Activated naive CD8-positive, alpha-beta T cell treated with anti-CD3 and anti-CD28 coated beads, Interleukin-2, amount 10 ng/mL, durations not matched to agents 7 days and 5 days (primary cell): ENCODE results near the gene HECW1. TPM values are rescaled to one million over a fixed set of nuclear protein-coding genes. Genes with fewer than 3 reads are reported as not detected.

Experiments
- ATAC-seq: fragments of 150-1000 bp; cut with Tn5 transposase; one replicate; pipeline ENCODE4 v1.10.0; 2021; ENCODE audit warnings: low read depth, moderate library complexity
- POLR2A ChIA-PET: fragments of 350-600 bp; sonication (Branson Sonifier 250); formaldehyde crosslinking; loops from one replicate; lab custom pipeline; 2021; ENCODE audit warnings: antibody characterized with exemption; lab: Charles Lee
- DNase-seq: peaks from one replicate; pipeline ENCODE4 v3.0.0; 2021
- H3K27ac Mint-ChIP-seq: one replicate; pipeline ENCODE4 v1.8.0; 2022; ENCODE audit warnings: mild to moderate bottlenecking, mixed read lengths
- H3K27me3 Mint-ChIP-seq: one replicate; pipeline ENCODE4 v1.8.0; 2022; ENCODE audit warnings: mild to moderate bottlenecking, moderate library complexity, mixed read lengths
- H3K36me3 Mint-ChIP-seq: one replicate; pipeline ENCODE4 v1.8.0; 2021; ENCODE audit warnings: mild to moderate bottlenecking, mixed read lengths
- H3K4me1 Mint-ChIP-seq: one replicate; pipeline ENCODE4 v1.8.0; 2021; ENCODE audit warnings: mixed read lengths
- H3K4me3 Mint-ChIP-seq: one replicate; pipeline ENCODE4 v1.8.0; 2022; ENCODE audit warnings: mild to moderate bottlenecking, moderate library complexity, mixed read lengths
- H3K9me3 Mint-ChIP-seq: one replicate; pipeline ENCODE4 v1.8.0; 2021; ENCODE audit warnings: mixed read lengths
- total RNA-seq, 2 experiments: library from RNA; stranded (reverse); gene quantifications; one replicate each; pipeline ENCODE4 v1.2.3, GENCODE V29; 2021

Gene HECW1
- total RNA-seq, 2 experiments from 2014 or later = not detected

- H3K27ac Mint-ChIP-seq = no peak overlapping the region
- ATAC-seq = no peak
- H3K9me3 Mint-ChIP-seq = no peaks in the 10 kb centered on the region
- no peaks in the 10 kb centered on the region for H3K36me3 Mint-ChIP-seq
- peaks cover 6% of the 10 kb centered on the region for H3K27me3 Mint-ChIP-seq
- H3K4me3 Mint-ChIP-seq = no peak overlapping the region
- POLR2A ChIA-PET = no interaction called here
- H3K4me1 Mint-ChIP-seq = no peaks in the 10 kb centered on the region
- no peak for DNase-seq
Observed at GRCh38 chr7:43247757-43248156, 135.3 kb downstream of the HECW1 start.

DNA sequence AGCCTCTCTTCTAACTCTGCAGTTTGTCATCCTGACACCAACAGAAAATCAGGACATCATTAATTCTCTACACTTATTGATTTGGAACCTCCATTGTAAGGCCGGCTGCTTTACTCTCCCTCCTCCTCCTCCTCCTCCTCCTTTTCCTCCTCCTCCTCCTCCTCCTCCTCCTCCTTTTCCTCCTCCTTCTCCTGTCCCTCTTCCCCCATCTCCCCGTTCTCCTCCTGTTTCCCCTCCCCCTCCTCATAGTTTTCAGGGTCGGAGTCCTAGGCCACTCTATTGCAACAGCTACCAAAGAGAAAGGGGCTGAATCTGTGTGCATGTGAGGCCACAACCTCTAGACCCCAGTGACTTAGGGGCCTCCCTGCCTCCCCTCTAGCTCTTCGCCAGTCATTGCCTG lies 136.1 kb downstream of the HECW1 start:
- Mint-ChIP-seq H3K27me3 (peaks cover 9% of the 10 kb centered on the region), H3K4me3 (no peak overlapping the region), H3K4me1 (no peaks in the 10 kb centered on the region), H3K27ac (no peak overlapping the region), H3K36me3 (no peaks in the 10 kb centered on the region), H3K9me3 (no peaks in the 10 kb centered on the region)
- POLR2A ChIA-PET = no interaction called here
- DNase-seq = no peak
- no peak for ATAC-seq

DNA sequence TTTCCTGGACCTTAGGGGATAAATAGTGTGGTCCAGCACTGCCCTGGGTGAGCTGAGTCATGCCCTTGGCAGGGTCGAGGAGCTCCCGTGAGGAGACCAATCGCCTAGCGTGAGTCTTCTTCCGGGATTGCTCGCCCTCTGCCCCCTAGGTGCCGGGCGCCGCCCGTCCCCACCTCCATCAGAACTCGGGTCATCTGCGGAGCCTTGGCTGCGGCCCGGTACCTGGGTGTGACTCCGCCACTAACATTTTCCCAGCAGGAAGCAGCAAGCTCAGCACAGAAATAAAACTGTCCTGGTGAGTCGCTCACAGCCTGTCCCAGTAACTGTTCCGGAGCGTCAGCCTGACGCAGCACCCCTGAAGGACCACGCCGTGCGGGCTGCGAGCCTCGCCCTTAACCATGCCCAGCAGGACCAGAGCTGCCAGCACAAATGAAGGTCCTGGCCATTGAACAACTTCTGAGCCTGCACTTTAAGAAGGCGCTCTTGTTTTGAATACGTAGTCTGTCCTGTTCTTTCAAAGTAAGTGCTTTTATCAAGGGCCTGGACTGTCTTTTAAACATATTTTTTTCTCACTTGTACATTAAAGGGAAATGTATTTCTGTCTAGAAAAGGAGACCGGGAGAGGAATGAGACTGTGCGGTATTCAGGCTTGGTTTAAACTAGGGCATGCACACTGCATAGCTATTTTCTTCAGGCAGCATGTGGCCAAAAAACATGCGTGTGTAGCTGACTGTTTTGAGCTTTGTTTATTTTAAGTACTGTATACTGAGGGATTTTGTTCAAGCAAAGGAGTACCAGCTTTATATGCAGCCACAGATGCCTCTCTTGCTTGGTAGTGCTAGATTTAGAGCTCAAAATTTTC lies 136.7 kb downstream of the HECW1 start:
- Mint-ChIP-seq H3K4me1 (no peaks in the 10 kb centered on the region), H3K36me3 (no peaks in the 10 kb centered on the region), H3K4me3 (no peak overlapping the region), H3K9me3 (no peaks in the 10 kb centered on the region), H3K27ac (no peak overlapping the region), H3K27me3 (peaks cover 10% of the 10 kb centered on the region)
- no peak for DNase-seq
- POLR2A ChIA-PET = no interaction called here
- ATAC-seq = no peak

DNA sequence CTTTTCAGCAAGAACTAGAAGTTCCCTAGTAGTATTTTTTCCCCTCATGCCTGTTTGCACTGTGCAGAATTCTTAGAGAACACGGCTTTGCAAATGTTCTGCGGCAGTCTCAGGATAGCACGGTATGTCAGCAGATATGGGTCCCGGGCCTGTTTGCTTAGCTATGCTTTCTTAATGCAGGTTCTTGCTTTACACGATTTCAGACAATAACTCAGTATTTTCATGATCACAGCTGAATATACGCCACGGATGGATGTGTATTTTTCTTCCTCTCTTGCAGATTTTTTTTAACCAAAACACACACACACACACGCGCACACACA lies 137.3 kb downstream of the HECW1 start:
- Mint-ChIP-seq H3K36me3 (no peaks in the 10 kb centered on the region), H3K4me1 (no peaks in the 10 kb centered on the region), H3K9me3 (no peaks in the 10 kb centered on the region), H3K27ac (no peak overlapping the region), H3K4me3 (no peak overlapping the region), H3K27me3 (peaks cover 11% of the 10 kb centered on the region)
- no peak for ATAC-seq
- no peak for DNase-seq
- POLR2A ChIA-PET = no interaction called here

- POLR2A ChIA-PET = no interaction called here
Observed at GRCh38 chr7:43260980-43261878, 148.8 kb downstream of the HECW1 start.

DNA sequence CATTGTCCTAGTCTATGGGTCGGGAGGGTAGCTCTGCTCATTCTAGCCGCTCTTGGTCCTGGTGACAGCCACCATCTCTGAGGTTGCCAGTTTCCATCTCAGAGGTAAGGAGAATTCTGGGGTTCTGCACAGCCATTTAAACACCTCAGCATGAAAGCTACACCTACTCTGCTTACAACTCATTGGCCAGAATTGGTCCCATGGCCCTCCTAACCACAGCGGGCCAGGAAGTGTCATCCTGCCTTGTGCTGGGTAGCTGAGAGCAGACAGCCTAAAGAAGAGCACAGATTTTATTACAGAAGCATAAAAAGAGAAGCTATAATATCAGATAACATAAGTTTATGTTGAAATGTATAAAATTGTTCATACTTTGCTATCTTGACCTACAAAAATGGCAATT lies 152.7 kb downstream of the HECW1 start:
- no peaks in the 10 kb centered on the region for H3K36me3 Mint-ChIP-seq

More at GRCh38 chr7:43260980-43261878, 148.8 kb downstream of the HECW1 start:
- Mint-ChIP-seq H3K36me3 (no peaks in the 10 kb centered on the region), H3K27ac (no peak overlapping the region), H3K4me1 (no peaks in the 10 kb centered on the region), H3K4me3 (no peak overlapping the region), H3K9me3 (no peaks in the 10 kb centered on the region), H3K27me3 (peaks cover 17% of the 10 kb centered on the region)
- peak; percentile 58 for ATAC-seq
- DNase-seq = peak; percentile 55

DNA sequence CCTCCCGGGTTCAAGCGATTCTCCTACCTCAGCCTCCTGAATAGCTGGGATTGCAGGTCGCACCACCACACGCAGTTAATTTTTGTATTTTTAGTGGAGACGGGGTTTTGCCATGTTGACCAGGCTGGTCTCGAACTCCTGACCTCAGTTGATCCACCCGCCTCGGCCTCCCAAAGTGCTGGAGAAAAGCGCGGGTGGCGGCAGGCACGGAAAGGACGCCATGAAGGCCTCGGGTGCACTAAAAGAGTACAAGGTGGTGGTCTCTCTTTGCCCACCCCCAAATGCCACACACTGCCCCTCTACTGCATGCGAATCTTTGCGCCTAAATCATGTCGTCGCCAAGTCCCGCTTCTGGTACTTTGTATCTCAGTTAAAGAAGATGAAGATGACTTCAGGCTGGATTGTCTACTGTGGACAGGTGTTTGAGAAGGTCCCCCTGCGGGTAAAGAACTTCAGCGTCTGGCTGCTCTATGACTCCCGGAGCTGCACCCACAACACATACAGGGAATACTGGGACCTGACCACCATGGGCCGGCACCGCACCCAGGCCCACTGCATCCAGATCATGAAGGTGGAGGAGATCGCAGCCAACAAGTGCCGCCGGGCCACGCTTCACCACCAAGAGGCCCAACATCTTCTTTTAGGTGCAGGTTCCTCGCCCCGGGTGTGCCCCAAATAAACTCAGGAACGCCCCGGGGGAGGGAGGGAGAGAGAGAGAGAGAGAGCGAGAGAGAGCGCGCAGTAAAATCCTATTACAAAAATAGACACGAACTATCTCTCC lies 161.7 kb downstream of the HECW1 start:
- DNase-seq (no peak), ATAC-seq (no peak)
- H3K4me1 Mint-ChIP-seq = peaks cover 2% of the 10 kb centered on the region
- POLR2A ChIA-PET = no interaction called here
- H3K27me3 Mint-ChIP-seq = peaks cover 22% of the 10 kb centered on the region
- no peak overlapping the region for H3K27ac Mint-ChIP-seq
- no peak overlapping the region for H3K4me3 Mint-ChIP-seq
- peaks cover 4% of the 10 kb centered on the region for H3K9me3 Mint-ChIP-seq
- no peaks in the 10 kb centered on the region for H3K36me3 Mint-ChIP-seq

More for the DNA sequence above, 152.7 kb downstream of the HECW1 start:
- Mint-ChIP-seq H3K4me3 (no peak overlapping the region), H3K27me3 (peaks cover 23% of the 10 kb centered on the region), H3K27ac (no peak overlapping the region), H3K4me1 (peaks cover 2% of the 10 kb centered on the region), H3K9me3 (no peaks in the 10 kb centered on the region)
- POLR2A ChIA-PET = no interaction called here
- no peak for DNase-seq
- ATAC-seq = no peak

DNA sequence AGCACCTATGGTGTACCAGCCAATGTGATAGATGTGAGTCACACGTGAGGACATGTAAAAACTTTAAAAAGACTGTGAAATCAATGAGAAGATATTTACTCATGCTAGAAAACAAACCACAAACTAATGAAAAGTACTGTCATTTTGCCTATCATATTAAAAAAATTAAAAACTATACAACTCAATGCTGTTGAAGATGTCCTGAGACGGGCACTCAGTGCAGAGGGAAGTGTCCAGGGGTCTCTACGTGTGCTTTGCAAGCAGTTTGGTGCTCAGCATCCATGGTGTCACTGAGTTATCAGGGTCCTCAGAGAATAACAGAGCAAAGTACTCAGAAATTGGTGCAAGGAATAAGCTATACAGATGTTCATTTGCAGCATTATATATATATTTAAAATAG lies 162.3 kb downstream of the HECW1 start:
- Mint-ChIP-seq H3K27me3 (peaks cover 18% of the 10 kb centered on the region), H3K4me1 (no peaks in the 10 kb centered on the region), H3K9me3 (peaks cover 4% of the 10 kb centered on the region), H3K4me3 (no peak overlapping the region), H3K36me3 (no peaks in the 10 kb centered on the region), H3K27ac (no peak overlapping the region)
- POLR2A ChIA-PET = no interaction called here
- no peak for ATAC-seq
- no peak for DNase-seq

DNA sequence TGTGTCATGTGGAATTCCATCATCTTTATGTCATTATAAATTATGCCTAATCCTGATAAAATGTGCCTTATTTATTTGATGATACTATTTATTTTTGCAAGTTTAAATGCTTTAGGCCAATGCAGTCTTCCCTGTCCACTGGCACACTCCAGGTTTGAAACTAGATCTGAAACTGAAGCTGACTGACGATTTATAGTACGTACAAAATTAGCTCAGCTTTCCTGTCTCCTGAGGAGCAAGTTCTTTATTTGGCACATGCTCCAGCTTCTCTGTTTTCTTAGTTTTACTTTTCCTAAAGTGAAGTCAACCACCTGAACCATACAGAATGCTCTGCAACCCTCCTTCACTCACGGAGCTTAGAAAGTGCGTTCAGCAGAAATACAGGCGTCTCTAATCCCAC lies 164.1 kb downstream of the HECW1 start:
- Mint-ChIP-seq H3K9me3 (peaks cover 4% of the 10 kb centered on the region), H3K27me3 (peaks cover 10% of the 10 kb centered on the region), H3K4me3 (no peak overlapping the region), H3K27ac (no peak overlapping the region), H3K36me3 (no peaks in the 10 kb centered on the region), H3K4me1 (no peaks in the 10 kb centered on the region)
- ATAC-seq = no peak
- POLR2A ChIA-PET = no interaction called here
- no peak for DNase-seq

DNA sequence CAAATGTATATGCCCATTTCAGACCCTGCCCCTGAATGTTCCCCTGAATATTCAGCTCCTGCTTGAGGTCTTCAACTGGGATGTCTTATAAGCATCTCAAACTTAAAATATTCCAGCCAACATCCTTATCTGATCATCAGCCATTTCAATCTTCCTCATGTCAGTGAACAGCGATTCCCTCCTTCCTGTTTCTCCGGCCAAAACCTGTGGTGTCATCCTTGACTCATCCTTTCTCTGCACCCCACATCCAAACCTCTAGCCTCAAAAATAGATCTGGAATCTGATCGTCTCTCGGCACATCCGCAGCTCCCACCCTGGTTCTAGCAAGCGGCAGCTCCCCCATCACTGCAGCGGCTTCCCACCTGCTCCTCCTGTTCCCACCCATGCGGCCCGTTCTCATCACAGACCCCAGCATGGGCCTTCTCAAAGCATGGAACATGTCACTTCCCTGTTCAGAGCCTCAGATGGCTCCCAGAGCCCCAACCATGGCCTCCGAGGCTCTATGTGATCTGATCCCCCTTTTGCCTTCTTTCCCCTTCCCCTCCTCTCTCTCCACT lies 165.7 kb downstream of the HECW1 start:
- POLR2A ChIA-PET = no interaction called here
- Mint-ChIP-seq H3K36me3 (no peaks in the 10 kb centered on the region), H3K27me3 (peaks cover 7% of the 10 kb centered on the region), H3K9me3 (no peaks in the 10 kb centered on the region), H3K27ac (no peak overlapping the region), H3K4me3 (no peak overlapping the region), H3K4me1 (no peaks in the 10 kb centered on the region)
- ATAC-seq (no peak), DNase-seq (no peak)

DNA sequence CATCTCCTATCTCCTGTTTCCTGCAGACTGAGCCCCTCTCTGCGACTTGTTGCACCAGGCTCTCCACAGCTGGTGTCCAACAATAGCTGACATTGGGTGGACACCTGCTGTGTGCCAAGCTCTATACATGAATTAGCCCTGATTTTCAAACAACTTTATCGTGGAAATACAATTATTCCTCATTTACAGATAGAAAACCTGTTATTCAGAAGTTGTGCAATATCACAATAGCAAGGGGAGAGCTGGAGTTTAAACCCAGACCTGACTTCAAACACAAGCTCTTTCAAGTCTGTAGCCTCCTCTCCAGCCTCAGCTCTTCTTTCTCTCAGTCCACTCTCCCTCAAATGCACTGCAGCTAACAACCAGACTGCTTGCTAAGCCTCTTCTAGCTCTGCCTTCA lies 168.8 kb downstream of the HECW1 start:
- no peak for ATAC-seq
- no peaks in the 10 kb centered on the region for H3K9me3 Mint-ChIP-seq
- H3K36me3 Mint-ChIP-seq = no peaks in the 10 kb centered on the region
- POLR2A ChIA-PET = no interaction called here
- no peak overlapping the region for H3K27ac Mint-ChIP-seq
- no peak for DNase-seq
- peaks cover 7% of the 10 kb centered on the region for H3K27me3 Mint-ChIP-seq
- no peak overlapping the region for H3K4me3 Mint-ChIP-seq
- H3K4me1 Mint-ChIP-seq = no peaks in the 10 kb centered on the region

DNA sequence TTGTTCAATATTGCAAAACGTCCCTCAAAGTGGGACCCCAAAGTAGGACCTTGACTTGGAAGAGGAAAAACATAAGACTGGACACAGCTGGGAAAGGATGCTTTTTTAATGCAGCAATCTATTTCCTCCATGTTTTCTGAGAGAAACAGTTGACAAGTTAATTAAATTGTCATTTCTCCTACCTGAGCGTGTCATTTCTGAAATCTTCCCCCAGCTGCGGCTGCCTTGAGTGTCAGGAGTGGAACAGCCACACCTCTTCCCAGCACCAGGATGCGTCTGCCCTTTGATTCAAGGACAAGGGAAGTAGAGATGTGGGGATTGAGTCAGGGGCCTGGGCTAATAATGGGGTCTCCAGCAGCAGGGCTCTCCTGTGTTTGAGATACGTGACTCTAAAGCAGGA lies 171.3 kb downstream of the HECW1 start:
- POLR2A ChIA-PET = no interaction called here
- ATAC-seq (no peak), DNase-seq (no peak)
- Mint-ChIP-seq H3K9me3 (no peaks in the 10 kb centered on the region), H3K36me3 (no peaks in the 10 kb centered on the region), H3K4me1 (no peaks in the 10 kb centered on the region), H3K27me3 (peaks cover 5% of the 10 kb centered on the region), H3K4me3 (no peak overlapping the region), H3K27ac (no peak overlapping the region)

GRCh38 chr7:43289826-43290225 lies 177.4 kb downstream of the HECW1 start:
- DNase-seq = no peak
- no peaks in the 10 kb centered on the region for H3K4me1 Mint-ChIP-seq
- no peak for ATAC-seq
- H3K27ac Mint-ChIP-seq = peak overlapping the region; percentile 42
- peaks cover 2% of the 10 kb centered on the region for H3K27me3 Mint-ChIP-seq
- H3K4me3 Mint-ChIP-seq = no peak overlapping the region
- peaks cover 4% of the 10 kb centered on the region for H3K9me3 Mint-ChIP-seq
- no peaks in the 10 kb centered on the region for H3K36me3 Mint-ChIP-seq
- POLR2A ChIA-PET = no interaction called here
